Measurements from ENCODE around the gene STARD3. TPM values are rescaled to one million over a fixed set of nuclear protein-coding genes. Genes with fewer than 3 reads are reported as not detected.

STARD3 gene
- total RNA-seq, 6 donors from 2014 or later = 27.5 to 315 (median 84.1) TPM

GRCh38 chr17:39628655-39629493 lies 8.1 kb upstream of the STARD3 start:
- Histone ChIP-seq H3K9me3 (no peaks in the 10 kb centered on the region), H3K27me3 (peaks cover 4 to 17% (median 14%) of the 10 kb centered on the region in 4 donors), H3K4me1 (peaks cover 6 to 40% (median 24%) of the 10 kb centered on the region in 4 donors), H3K4me3 (peak overlapping the region in 2 of 4 donors; percentile 43 to 53), H3K27ac (peak overlapping the region in 3 of 4 donors; percentile 42 to 77 (median 70)), H3K36me3 (no peaks in the 10 kb centered on the region)
- DNase-seq (peak in 1 of 2 donors; percentile 91), ATAC-seq (ENCODE audit: low FRiP score in 2 of 2) (peak; percentile 15 to 30)
- 59 to 60% methylated on average over 10 of the region's 10 CpGs for WGBS, 2 donors
- TF ChIP-seq POLR2A (IDR thresholded peaks at IDR 0.05) = peak in 1 of 4 donors; percentile 21
- no peak for TF ChIP-seq CTCF (IDR thresholded peaks at IDR 0.05)
- TF ChIP-seq POLR2AphosphoS5 (IDR thresholded peaks at IDR 0.05) = peak in 1 of 2 donors; percentile 17
- no peak for TF ChIP-seq EP300 (IDR thresholded peaks at IDR 0.05)

- H3K27ac ChIP-seq = peak overlapping the region in 3 of 4 donors; percentile 42 to 77 (median 42)
- peaks cover 6 to 43% (median 29%) of the 10 kb centered on the region in 4 donors for H3K4me1 ChIP-seq
- WGBS, 2 donors = 42 to 71% methylated on average over 3 of the region's 3 CpGs
- H3K9me3 ChIP-seq = no peaks in the 10 kb centered on the region
- ATAC-seq (ENCODE audit: low FRiP score in 2 of 2) (no peak), DNase-seq (peak in 1 of 2 donors; percentile 47)
- peaks cover 4 to 17% (median 14%) of the 10 kb centered on the region in 4 donors for H3K27me3 ChIP-seq
- H3K36me3 ChIP-seq = no peaks in the 10 kb centered on the region
- TF ChIP-seq EP300 (IDR thresholded peaks at IDR 0.05) = no peak
- no peak for TF ChIP-seq POLR2A (IDR thresholded peaks at IDR 0.05)
- TF ChIP-seq POLR2AphosphoS5 (IDR thresholded peaks at IDR 0.05) = no peak
- TF ChIP-seq CTCF (IDR thresholded peaks at IDR 0.05) = no peak
- H3K4me3 ChIP-seq = no peak overlapping the region
These were observed 7.5 kb upstream of the STARD3 start for GRCh38 chr17:39629494-39629880.

- H3K4me3 ChIP-seq = peak overlapping the region in 1 of 4 donors; percentile 10
- no peaks in the 10 kb centered on the region for H3K36me3 ChIP-seq
- no peaks in the 10 kb centered on the region for H3K9me3 ChIP-seq
- TF ChIP-seq CTCF (IDR thresholded peaks at IDR 0.05) (no peak), EP300 (IDR thresholded peaks at IDR 0.05) (no peak), POLR2A (IDR thresholded peaks at IDR 0.05) (no peak), POLR2AphosphoS5 (IDR thresholded peaks at IDR 0.05) (no peak)
- no peak for ATAC-seq (ENCODE audit: low FRiP score in 2 of 2)
- DNase-seq = peak in 1 of 2 donors; percentile 48
- peaks cover 10 to 45% (median 32%) of the 10 kb centered on the region in 4 donors for H3K4me1 ChIP-seq
- H3K27me3 ChIP-seq = peaks cover 4 to 17% (median 14%) of the 10 kb centered on the region in 4 donors
- peak overlapping the region in 3 of 4 donors; percentile 42 to 77 (median 49) for H3K27ac ChIP-seq
- WGBS, 2 donors = 68% methylated on average over 12 of the region's 12 CpGs
These were observed 7.0 kb upstream of the STARD3 start for GRCh38 chr17:39629898-39630297.

GRCh38 chr17:39631403-39631802 lies 5.5 kb upstream of the STARD3 start:
- peak overlapping the region; percentile 33 to 77 (median 49) for H3K27ac ChIP-seq
- WGBS, 2 donors = 31 to 48% methylated on average over 6 of the region's 6 CpGs
- H3K36me3 ChIP-seq = no peaks in the 10 kb centered on the region
- peaks cover 16 to 54% (median 40%) of the 10 kb centered on the region in 4 donors for H3K4me1 ChIP-seq
- H3K27me3 ChIP-seq = peaks cover 4 to 16% (median 12%) of the 10 kb centered on the region in 4 donors
- H3K9me3 ChIP-seq = no peaks in the 10 kb centered on the region
- peak overlapping the region in 1 of 4 donors; percentile 16 for H3K4me3 ChIP-seq
- peak in 1 of 2 donors; percentile 81 for DNase-seq
- peak in 1 of 4 donors; percentile 26 for TF ChIP-seq EP300 (IDR thresholded peaks at IDR 0.05)
- TF ChIP-seq CTCF (IDR thresholded peaks at IDR 0.05) = no peak
- TF ChIP-seq POLR2A (IDR thresholded peaks at IDR 0.05) = peak in 1 of 4 donors; percentile 51
- TF ChIP-seq POLR2AphosphoS5 (IDR thresholded peaks at IDR 0.05) = peak in 1 of 2 donors; percentile 53
- ATAC-seq (ENCODE audit: low FRiP score in 2 of 2) = peak in 1 of 2 donors; percentile 20

Data from upper lobe of left lung (tissue), 6 donors.